GM12878 (cell line): ENCODE data around the gene NTMT2.

ENCODE experiments used
- BHLHE40 ChIP-seq, 2 experiments: fragments of 450-650 bp in 1 of 2; IDR thresholded peaks; 2 replicates each; pipeline ENCODE4 v1.6.1; 2011 to 2017; ENCODE audit warnings: low read depth in 2 of 2, borderline replicate concordance in 1 of 2, improper control_type of control experiment in 1 of 2, low read length in 1 of 2, mild to moderate bottlenecking in 1 of 2
- CREM ChIP-seq: IDR thresholded peaks from 2 replicates; pipeline ENCODE4 v1.6.1; 2014; ENCODE audit warnings: antibody characterized with exemption, low read depth
- FOS ChIP-seq: IDR thresholded peaks from 3 replicates; pipeline ENCODE4 v1.6.1; 2011; ENCODE audit warnings: borderline replicate concordance; ENCODE audit not compliant: insufficient read length; ENCODE audit errors: extremely low read depth
- NFIC ChIP-seq: IDR thresholded peaks from 2 replicates; pipeline ENCODE4 v1.6.1; 2012; ENCODE audit warnings: low read depth, mild to moderate bottlenecking, inconsistent platforms, low read length, moderate library complexity
- POLR2A ChIP-seq: IDR thresholded peaks from 2 replicates; pipeline ENCODE4 v1.6.1; 2011; ENCODE audit warnings: low read depth, mild to moderate bottlenecking, low read length
- SIN3A ChIP-seq: IDR thresholded peaks from 2 replicates; pipeline ENCODE4 v1.6.1; 2012; ENCODE audit warnings: low read depth, low read length, improper control_type of control experiment
- YBX1 ChIP-seq: fragments of 450-650 bp; IDR thresholded peaks from 2 replicates; pipeline ENCODE4 v1.6.1; 2016; ENCODE audit warnings: antibody characterized with exemption
- TF ChIP-seq, protein P1 (sequence below), 3 experiments: IDR thresholded peaks in 2 of 3; conservative IDR thresholded peaks in 1 of 3; 2 replicates each; pipeline ENCODE4 v1.5.1; 2011; ENCODE audit warnings: low read depth in 3 of 3, low read length in 3 of 3, mild to moderate bottlenecking in 3 of 3, control low read depth in 2 of 3, moderate library complexity in 2 of 3, inconsistent platforms in 1 of 3, mixed read lengths in 1 of 3; ENCODE audit not compliant: control insufficient read depth in 2 of 3, insufficient read depth in 1 of 3; ENCODE audit errors: extremely low read depth in 1 of 3
- TF ChIP-seq, protein P2 (sequence below): fragments of 450-650 bp; IDR thresholded peaks from 2 replicates; pipeline ENCODE4 v1.6.1; 2017; ENCODE audit warnings: mild to moderate bottlenecking, moderate library complexity
- TF ChIP-seq, protein P3 (sequence below): fragments of 450-650 bp; IDR thresholded peaks from 2 replicates; pipeline ENCODE4 v1.6.1; 2017; ENCODE audit warnings: mild to moderate bottlenecking, low read depth, inconsistent platforms; ENCODE audit not compliant: poor library complexity, severe bottlenecking

DNA sequence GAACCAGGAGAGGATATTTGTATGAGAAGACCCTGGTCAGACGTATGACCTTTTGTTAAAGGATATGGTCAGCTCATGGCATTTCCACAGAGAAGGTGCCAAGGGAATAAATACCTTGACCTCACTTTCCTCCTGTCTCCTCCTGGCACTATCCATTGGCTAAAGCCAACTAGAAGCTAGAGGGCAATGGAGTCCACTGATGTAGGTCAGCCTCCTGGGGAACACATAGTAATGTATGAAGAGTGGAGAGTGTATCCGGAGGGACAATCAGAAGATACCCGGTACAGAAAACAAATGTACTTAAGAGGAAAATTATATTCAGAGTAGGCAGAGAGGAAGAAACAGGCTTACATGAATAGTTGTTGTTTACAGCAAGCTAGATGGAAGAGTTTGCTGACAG, 698 bp upstream of the NTMT2 start:
- no peak for TF ChIP-seq FOS
- TF ChIP-seq, protein P1, sequence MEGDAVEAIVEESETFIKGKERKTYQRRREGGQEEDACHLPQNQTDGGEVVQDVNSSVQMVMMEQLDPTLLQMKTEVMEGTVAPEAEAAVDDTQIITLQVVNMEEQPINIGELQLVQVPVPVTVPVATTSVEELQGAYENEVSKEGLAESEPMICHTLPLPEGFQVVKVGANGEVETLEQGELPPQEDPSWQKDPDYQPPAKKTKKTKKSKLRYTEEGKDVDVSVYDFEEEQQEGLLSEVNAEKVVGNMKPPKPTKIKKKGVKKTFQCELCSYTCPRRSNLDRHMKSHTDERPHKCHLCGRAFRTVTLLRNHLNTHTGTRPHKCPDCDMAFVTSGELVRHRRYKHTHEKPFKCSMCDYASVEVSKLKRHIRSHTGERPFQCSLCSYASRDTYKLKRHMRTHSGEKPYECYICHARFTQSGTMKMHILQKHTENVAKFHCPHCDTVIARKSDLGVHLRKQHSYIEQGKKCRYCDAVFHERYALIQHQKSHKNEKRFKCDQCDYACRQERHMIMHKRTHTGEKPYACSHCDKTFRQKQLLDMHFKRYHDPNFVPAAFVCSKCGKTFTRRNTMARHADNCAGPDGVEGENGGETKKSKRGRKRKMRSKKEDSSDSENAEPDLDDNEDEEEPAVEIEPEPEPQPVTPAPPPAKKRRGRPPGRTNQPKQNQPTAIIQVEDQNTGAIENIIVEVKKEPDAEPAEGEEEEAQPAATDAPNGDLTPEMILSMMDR (IDR thresholded peaks at IDR 0.05 in 2 of 3, conservative IDR thresholded peaks at IDR 0.05 in 1 of 3; ENCODE audit: control insufficient read depth in 2 of 3, extremely low read depth in 1 of 3, insufficient read depth in 1 of 3, low read depth in 3 of 3, low read length in 3 of 3): no peak
- no peak for TF ChIP-seq BHLHE40 (IDR thresholded peaks at IDR 0.05; ENCODE audit: borderline replicate concordance in 1 of 2, low read depth in 2 of 2, low read length in 1 of 2)
- TF ChIP-seq POLR2A: no peak
- TF ChIP-seq YBX1: no peak
- TF ChIP-seq SIN3A: no peak
- TF ChIP-seq, protein P2, sequence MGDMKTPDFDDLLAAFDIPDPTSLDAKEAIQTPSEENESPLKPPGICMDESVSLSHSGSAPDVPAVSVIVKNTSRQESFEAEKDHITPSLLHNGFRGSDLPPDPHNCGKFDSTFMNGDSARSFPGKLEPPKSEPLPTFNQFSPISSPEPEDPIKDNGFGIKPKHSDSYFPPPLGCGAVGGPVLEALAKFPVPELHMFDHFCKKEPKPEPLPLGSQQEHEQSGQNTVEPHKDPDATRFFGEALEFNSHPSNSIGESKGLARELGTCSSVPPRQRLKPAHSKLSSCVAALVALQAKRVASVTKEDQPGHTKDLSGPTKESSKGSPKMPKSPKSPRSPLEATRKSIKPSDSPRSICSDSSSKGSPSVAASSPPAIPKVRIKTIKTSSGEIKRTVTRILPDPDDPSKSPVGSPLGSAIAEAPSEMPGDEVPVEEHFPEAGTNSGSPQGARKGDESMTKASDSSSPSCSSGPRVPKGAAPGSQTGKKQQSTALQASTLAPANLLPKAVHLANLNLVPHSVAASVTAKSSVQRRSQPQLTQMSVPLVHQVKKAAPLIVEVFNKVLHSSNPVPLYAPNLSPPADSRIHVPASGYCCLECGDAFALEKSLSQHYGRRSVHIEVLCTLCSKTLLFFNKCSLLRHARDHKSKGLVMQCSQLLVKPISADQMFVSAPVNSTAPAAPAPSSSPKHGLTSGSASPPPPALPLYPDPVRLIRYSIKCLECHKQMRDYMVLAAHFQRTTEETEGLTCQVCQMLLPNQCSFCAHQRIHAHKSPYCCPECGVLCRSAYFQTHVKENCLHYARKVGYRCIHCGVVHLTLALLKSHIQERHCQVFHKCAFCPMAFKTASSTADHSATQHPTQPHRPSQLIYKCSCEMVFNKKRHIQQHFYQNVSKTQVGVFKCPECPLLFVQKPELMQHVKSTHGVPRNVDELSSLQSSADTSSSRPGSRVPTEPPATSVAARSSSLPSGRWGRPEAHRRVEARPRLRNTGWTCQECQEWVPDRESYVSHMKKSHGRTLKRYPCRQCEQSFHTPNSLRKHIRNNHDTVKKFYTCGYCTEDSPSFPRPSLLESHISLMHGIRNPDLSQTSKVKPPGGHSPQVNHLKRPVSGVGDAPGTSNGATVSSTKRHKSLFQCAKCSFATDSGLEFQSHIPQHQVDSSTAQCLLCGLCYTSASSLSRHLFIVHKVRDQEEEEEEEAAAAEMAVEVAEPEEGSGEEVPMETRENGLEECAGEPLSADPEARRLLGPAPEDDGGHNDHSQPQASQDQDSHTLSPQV: no peak
- no peak for TF ChIP-seq CREM
- TF ChIP-seq, protein P3, sequence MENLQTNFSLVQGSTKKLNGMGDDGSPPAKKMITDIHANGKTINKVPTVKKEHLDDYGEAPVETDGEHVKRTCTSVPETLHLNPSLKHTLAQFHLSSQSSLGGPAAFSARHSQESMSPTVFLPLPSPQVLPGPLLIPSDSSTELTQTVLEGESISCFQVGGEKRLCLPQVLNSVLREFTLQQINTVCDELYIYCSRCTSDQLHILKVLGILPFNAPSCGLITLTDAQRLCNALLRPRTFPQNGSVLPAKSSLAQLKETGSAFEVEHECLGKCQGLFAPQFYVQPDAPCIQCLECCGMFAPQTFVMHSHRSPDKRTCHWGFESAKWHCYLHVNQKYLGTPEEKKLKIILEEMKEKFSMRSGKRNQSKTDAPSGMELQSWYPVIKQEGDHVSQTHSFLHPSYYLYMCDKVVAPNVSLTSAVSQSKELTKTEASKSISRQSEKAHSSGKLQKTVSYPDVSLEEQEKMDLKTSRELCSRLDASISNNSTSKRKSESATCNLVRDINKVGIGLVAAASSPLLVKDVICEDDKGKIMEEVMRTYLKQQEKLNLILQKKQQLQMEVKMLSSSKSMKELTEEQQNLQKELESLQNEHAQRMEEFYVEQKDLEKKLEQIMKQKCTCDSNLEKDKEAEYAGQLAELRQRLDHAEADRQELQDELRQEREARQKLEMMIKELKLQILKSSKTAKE: no peak
- TF ChIP-seq NFIC: no peak
